ENCODE results near the gene HECTD1.
"Not testable (repeated sequence)": the region's sequence is repeated elsewhere in the genome, so short reads cannot be mapped to it uniquely, and the experiment has no call there.

HECTD1 gene

GRCh38 chr14:31095817-31096216, 111.8 kb downstream of the HECTD1 start:
- not testable (repeated sequence) for DNase-seq (ENCODE audit: low read depth in 3 of 3, low spot score in 1 of 3)

GRCh38 chr14:31093884-31094839, 113.4 kb downstream of the HECTD1 start:
- not testable (repeated sequence) for DNase-seq (ENCODE audit: low read depth in 3 of 3, low spot score in 1 of 3)

- DNase-seq (ENCODE audit: low read depth in 3 of 3, low spot score in 1 of 3) = no peak
Observed at GRCh38 chr14:31092160-31092708, 115.4 kb downstream of the HECTD1 start.

- no peak for DNase-seq (ENCODE audit: low read depth in 3 of 3, low spot score in 1 of 3)
Observed at GRCh38 chr14:31090883-31091764, 116.5 kb downstream of the HECTD1 start.

GRCh38 chr14:31086466-31086865, 121.1 kb downstream of the HECTD1 start:
- DNase-seq (ENCODE audit: low read depth in 3 of 3, low spot score in 1 of 3) = not testable (repeated sequence)

GRCh38 chr14:31085027-31085426, 122.6 kb downstream of the HECTD1 start:
- DNase-seq (ENCODE audit: low read depth in 3 of 3, low spot score in 1 of 3) = no peak

GRCh38 chr14:31084385-31084784, 123.2 kb downstream of the HECTD1 start:
- DNase-seq (ENCODE audit: low read depth in 3 of 3, low spot score in 1 of 3) = no peak

- DNase-seq (ENCODE audit: low read depth in 3 of 3, low spot score in 1 of 3) = no peak
Observed at GRCh38 chr14:31083781-31084180, 123.8 kb downstream of the HECTD1 start.

GRCh38 chr14:31080484-31080883, 127.1 kb downstream of the HECTD1 start:
- no peak for DNase-seq (ENCODE audit: low read depth in 3 of 3, low spot score in 1 of 3)

- no peak for DNase-seq (ENCODE audit: low read depth in 3 of 3, low spot score in 1 of 3)
Observed at GRCh38 chr14:31080056-31080455, 127.5 kb downstream of the HECTD1 start.

- DNase-seq (ENCODE audit: low read depth in 3 of 3, low spot score in 1 of 3) = no peak
Observed at GRCh38 chr14:31078766-31079165, 128.8 kb downstream of the HECTD1 start.

GRCh38 chr14:31075144-31075543, 132.4 kb downstream of the HECTD1 start:
- no peak for DNase-seq (ENCODE audit: low read depth in 3 of 3, low spot score in 1 of 3)

- DNase-seq (ENCODE audit: low read depth in 3 of 3, low spot score in 1 of 3) = no peak
Observed at GRCh38 chr14:31071151-31071550, 136.4 kb downstream of the HECTD1 start.

GRCh38 chr14:31070431-31070830, 137.2 kb downstream of the HECTD1 start:
- DNase-seq (ENCODE audit: low read depth in 3 of 3, low spot score in 1 of 3) = no peak

GRCh38 chr14:31069343-31069742, 138.2 kb downstream of the HECTD1 start:
- DNase-seq (ENCODE audit: low read depth in 3 of 3, low spot score in 1 of 3) = no peak

GRCh38 chr14:31068235-31068634, 139.4 kb downstream of the HECTD1 start:
- DNase-seq (ENCODE audit: low read depth in 3 of 3, low spot score in 1 of 3) = no peak

GRCh38 chr14:31062908-31063307, 144.7 kb downstream of the HECTD1 start:
- DNase-seq (ENCODE audit: low read depth in 3 of 3, low spot score in 1 of 3) = not testable (repeated sequence)

GRCh38 chr14:31060253-31060875, 147.2 kb downstream of the HECTD1 start:
- no peak for DNase-seq (ENCODE audit: low read depth in 3 of 3, low spot score in 1 of 3)

- DNase-seq (ENCODE audit: low read depth in 3 of 3, low spot score in 1 of 3) = no peak
Observed at GRCh38 chr14:31059152-31059924, 148.3 kb downstream of the HECTD1 start.

- no peak for DNase-seq (ENCODE audit: low read depth in 3 of 3, low spot score in 1 of 3)
Observed at GRCh38 chr14:31057701-31058364, 149.8 kb downstream of the HECTD1 start.
